K562 (cell line): ENCODE results near the gene ZBTB43. TPM values are rescaled to one million over a fixed set of nuclear protein-coding genes. Genes with fewer than 3 reads are reported as not detected.

Experiments
- ATAC-seq: fragments of 200-7000 bp; cut with Tn5 transposase; 3 replicates; pipeline ENCODE4 v1.9.1; 2020; ENCODE audit warnings: moderate library complexity
- BruUV-seq: library from RNA; stranded (reverse); fragments of 400-500 nt; replicated peaks from 2 replicates; lab custom pipeline; 2021; lab: Mats Ljungman, UMichigan
- CTCF ChIA-PET: fragments of 300-600 bp; formaldehyde crosslinking; extraction: SDS; loops from one replicate; lab custom pipeline; 2021; ENCODE audit warnings: low intra/inter-chr PET ratio; lab: Yijun Ruan, JAX
- POLR2A ChIA-PET: fragments of 300-600, 350-650 bp; sonication (Branson Sonifier 250); formaldehyde crosslinking; extraction: SDS; loops from one replicate; lab custom pipeline; 2021; ENCODE audit warnings: antibody characterized with exemption, inconsistent platforms; lab: Yijun Ruan, JAX
- DNase-seq, 4 experiments: peaks; one replicate each; pipeline versions ENCODE4 v3.0.0 to v3.0.0-alpha.2; 2011 to 2018; ENCODE audit warnings: low spot score in 3 of 4, mixed read lengths in 3 of 4; ENCODE audit errors: extremely low read depth in 1 of 4
- FAIRE-seq: peaks from 2 replicates; lab custom pipeline; 2011; peaks lifted over from hg19 to GRCh38; lab: Jason Lieb, UNC
- H2AFZ ChIP-seq: 2 replicates; pipeline ENCODE4 v1.6.0; 2011; ENCODE audit warnings: low read depth, low read length, control low read depth, inconsistent platforms
- H3K27ac ChIP-seq: fragments of 200-600 bp; 3 replicates; pipeline ENCODE4 v1.8.0; 2011; ENCODE audit warnings: low read depth, mild to moderate bottlenecking, control low read depth, inconsistent platforms, low read length, moderate library complexity, mixed read lengths; ENCODE audit errors: extremely low read depth
- H3K27me3 ChIP-seq, 2 experiments: fragments of 300-600 bp in 1 of 2; 2 replicates in 1 of 2; 3 replicates in 1 of 2; pipeline versions ENCODE4 v1.6.0 to v1.8.0; 2011; ENCODE audit warnings: inconsistent platforms in 2 of 2, low read length in 2 of 2, mild to moderate bottlenecking in 1 of 2, mixed read lengths in 1 of 2, moderate library complexity in 1 of 2; ENCODE audit not compliant: control insufficient read depth in 2 of 2, insufficient read depth in 2 of 2
- H3K36me3 ChIP-seq: fragments of 300-600 bp; 3 replicates; pipeline ENCODE4 v1.8.0; 2011; ENCODE audit warnings: mild to moderate bottlenecking, low read length, inconsistent platforms; ENCODE audit not compliant: control insufficient read depth, insufficient read depth
- H3K4me1 ChIP-seq, 2 experiments: fragments of 200-600 bp in 1 of 2; replicated peaks in 1 of 2; 2 replicates in 1 of 2; 3 replicates in 1 of 2; pipeline versions ENCODE4 v1.5.1 to v1.8.0; 2011; ENCODE audit warnings: inconsistent platforms in 2 of 2, low read length in 2 of 2, mild to moderate bottlenecking in 1 of 2, mixed read lengths in 1 of 2, moderate library complexity in 1 of 2; ENCODE audit not compliant: control insufficient read depth in 2 of 2, insufficient read depth in 2 of 2
- H3K4me2 ChIP-seq: 2 replicates; pipeline ENCODE4 v1.6.1; 2011; ENCODE audit warnings: low read length, control low read depth, inconsistent platforms, mixed read lengths; ENCODE audit not compliant: insufficient read depth
- H3K4me3 ChIP-seq: fragments of 200-600 bp; sonication (generic), shearing (Covaris generic); 2 replicates; pipeline ENCODE4 v1.5.1; 2016; ENCODE audit warnings: control low read depth, inconsistent platforms
- H3K79me2 ChIP-seq: fragments of 200-600 bp; 3 replicates; pipeline ENCODE4 v1.8.0; 2011; ENCODE audit warnings: low read length, inconsistent platforms; ENCODE audit not compliant: control insufficient read depth, insufficient read depth
- H3K9ac ChIP-seq, 2 experiments: 2 replicates each; pipeline versions ENCODE4 v1.6.0 to v1.6.1; 2011; ENCODE audit warnings: low read depth in 2 of 2, low read length in 2 of 2, control low read depth in 1 of 2, inconsistent platforms in 1 of 2, mild to moderate bottlenecking in 1 of 2, mixed read lengths in 1 of 2; ENCODE audit not compliant: insufficient read depth in 1 of 2
- H3K9me1 ChIP-seq: one replicate; pipeline ENCODE4 v1.6.0; 2011; ENCODE audit warnings: inconsistent platforms, mild to moderate bottlenecking, low read length, moderate library complexity; ENCODE audit not compliant: control insufficient read depth, insufficient read depth
- H3K9me3 ChIP-seq: replicated peaks from 2 replicates; pipeline ENCODE4 v1.5.1; 2011; ENCODE audit warnings: low read depth, low read length, inconsistent platforms; ENCODE audit not compliant: control insufficient read depth, insufficient read depth
- H4K20me1 ChIP-seq: replicated peaks from 2 replicates; pipeline ENCODE4 v1.6.1; 2011; ENCODE audit warnings: low read length, inconsistent platforms, mixed read lengths; ENCODE audit not compliant: control insufficient read depth, insufficient read depth
- KLF16 ChIP-seq: IDR thresholded peaks from 2 replicates; pipeline ENCODE4 v1.6.1; 2016; ENCODE audit warnings: antibody characterized with exemption
- RCOR1 ChIP-seq, 2 experiments: IDR thresholded peaks; 2 replicates each; pipeline ENCODE4 v1.6.1; 2012; ENCODE audit warnings: low read depth in 2 of 2, low read length in 2 of 2, borderline replicate concordance in 1 of 2, improper control_type of control experiment in 1 of 2
- TCF7L2 ChIP-seq: fragments of 150-350 bp; IDR thresholded peaks from 2 replicates; pipeline ENCODE4 v1.6.1; 2016; ENCODE audit warnings: low read depth, mild to moderate bottlenecking, low read length, moderate library complexity
- WGBS: fragments of 100-300 bp; shearing (Covaris generic); methylation state at CpG from one replicate; pipeline ENCODE4 v1.1.6; 2016; ENCODE audit warnings: low coverage, mixed read lengths; ENCODE audit not compliant: insufficient coverage; ENCODE audit errors: missing lambda C conversion rate; 5-methylcytosine and 5-hydroxymethylcytosine counted together
- in situ Hi-C: fragments of 300-500 bp; cut with MboI; formaldehyde crosslinking; loops from 4 replicates; pipeline ENCODE4 v1.15.0; 2018; ENCODE audit warnings: inconsistent platforms, mixed read lengths
- intact Hi-C: fragments of 100-400 bp; cut with micrococcal nuclease; formaldehyde crosslinking; loops from 2 replicates; pipeline ENCODE4 v1.14.2; 2022
- polyA plus RNA-seq, 8 experiments: library from polyadenylated mRNA; depleted of rRNA in 4 of 8; stranded (reverse) in 5 of 8; unstranded in 3 of 8; fragments of >200 nt; fragmentation: Nextera tagmentation in 2 of 8; fragmentation: Illumina TruSeq in 1 of 8; extraction: Ambion mirVana in 2 of 8; extraction: Trizol in 1 of 8; gene quantifications; 2 replicates each; pipeline versions ENCODE4 v1.2.1 to v1.2.3, GENCODE V29; 2011 to 2014; ENCODE audit warnings: inconsistent platforms in 1 of 8, missing spikeins in 1 of 8
- total RNA-seq, 7 experiments: library from RNA; depleted of rRNA in 6 of 7; stranded (reverse); fragments of >200 nt in 6 of 7; fragmentation: Illumina TruSeq in 2 of 7; extraction: Trizol in 2 of 7; gene quantifications; 2 replicates each; pipeline versions ENCODE4 v1.2.1 to v1.2.3, GENCODE V29; 2011 to 2021; ENCODE audit warnings: low replicate concordance in 1 of 7
- TF ChIP-seq, protein P1 (sequence below): sonication (generic); formaldehyde crosslinking; IDR thresholded peaks from 2 replicates; pipeline ENCODE4 v1.8.1; 2022; ENCODE audit warnings: missing genetic modification reagents
- TF ChIP-seq, protein P2 (sequence below), 2 experiments: fragments of 450-650 bp; formaldehyde crosslinking in 1 of 2; IDR thresholded peaks; 2 replicates each; pipeline versions ENCODE4 v1.4.0 to v1.6.1; 2014 to 2020; ENCODE audit warnings: mild to moderate bottlenecking in 2 of 2, borderline replicate concordance in 1 of 2, low read depth in 1 of 2
- TF ChIP-seq, protein P3 (sequence below), 3 experiments: fragments of 200-800 bp in 1 of 3; fragments of 250-450 bp in 1 of 3; fragments of 450-650 bp in 1 of 3; sonication (Bioruptor Pico) in 1 of 3; sonication (Bioruptor generic) in 1 of 3; formaldehyde crosslinking in 1 of 3; IDR thresholded peaks; 2 replicates each; pipeline versions ENCODE4 v1.6.1 to v1.8.0; 2016 to 2022; ENCODE audit warnings: mild to moderate bottlenecking in 2 of 3, missing genetic modification characterization in 2 of 3, missing compliant biosample characterization in 1 of 3, moderate library complexity in 1 of 3

Gene ZBTB43
- total and polyA plus RNA-seq, 9 of the 15 experiments (the other 6 are each of a cell fraction or from before 2014, with no cell fraction given): 3.9 to 17.2 (median 9.1) TPM

DNA sequence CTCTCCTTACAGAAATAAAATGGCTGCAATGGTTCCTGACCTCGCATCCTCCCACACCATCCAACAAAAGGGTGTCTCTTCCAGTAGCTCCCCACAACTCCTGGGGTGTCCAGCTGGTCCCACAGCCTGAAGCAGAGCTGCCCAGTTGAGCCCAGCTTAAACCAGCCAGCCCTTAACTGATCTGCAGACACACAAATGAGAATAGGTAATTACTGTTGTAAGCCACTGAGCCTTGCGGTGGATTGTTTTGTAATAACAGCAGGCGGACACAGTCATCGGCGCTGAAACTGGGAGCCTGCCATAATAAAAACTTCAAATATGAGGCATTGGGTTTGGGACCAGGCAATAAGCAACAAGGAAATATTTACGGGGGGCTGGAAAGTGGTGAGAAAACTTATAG is 10.4 kb upstream of the ZBTB43 start:
- Histone ChIP-seq H2AFZ (no peak overlapping the region), H4K20me1 (no peaks in the 10 kb centered on the region), H3K9ac (no peak overlapping the region), H3K9me1 (no peaks in the 10 kb centered on the region), H3K36me3 (no peaks in the 10 kb centered on the region), H3K4me1 (no peaks in the 10 kb centered on the region), H3K27ac (no peak overlapping the region), H3K27me3 (peaks cover 37 to 48% of the 10 kb centered on the region in 2 experiments; a peak in 4 of 5 replicates), H3K4me2 (no peak overlapping the region), H3K9me3 (no peaks in the 10 kb centered on the region), H3K4me3 (no peak overlapping the region), H3K79me2 (no peaks in the 10 kb centered on the region)
- 12% methylated on average over 6 of the region's 6 CpGs for WGBS
- BruUV-seq: no TSS peak
- intact Hi-C loops (no loop called here), in situ Hi-C loops (no loop called here)
- ATAC-seq: no peak
- CTCF ChIA-PET: no interaction called here
- no peak for DNase-seq
- POLR2A ChIA-PET: no interaction called here
- no peak for FAIRE-seq
- TF ChIP-seq KLF16 (peak; percentile 76; the same call in 1 of the 2 replicates), RCOR1 (IDR thresholded peaks at IDR 0.05; ENCODE audit: borderline replicate concordance in 1 of 2, low read depth in 2 of 2, low read length in 2 of 2) (no peak), TCF7L2 (no peak)
- TF ChIP-seq, protein P1, sequence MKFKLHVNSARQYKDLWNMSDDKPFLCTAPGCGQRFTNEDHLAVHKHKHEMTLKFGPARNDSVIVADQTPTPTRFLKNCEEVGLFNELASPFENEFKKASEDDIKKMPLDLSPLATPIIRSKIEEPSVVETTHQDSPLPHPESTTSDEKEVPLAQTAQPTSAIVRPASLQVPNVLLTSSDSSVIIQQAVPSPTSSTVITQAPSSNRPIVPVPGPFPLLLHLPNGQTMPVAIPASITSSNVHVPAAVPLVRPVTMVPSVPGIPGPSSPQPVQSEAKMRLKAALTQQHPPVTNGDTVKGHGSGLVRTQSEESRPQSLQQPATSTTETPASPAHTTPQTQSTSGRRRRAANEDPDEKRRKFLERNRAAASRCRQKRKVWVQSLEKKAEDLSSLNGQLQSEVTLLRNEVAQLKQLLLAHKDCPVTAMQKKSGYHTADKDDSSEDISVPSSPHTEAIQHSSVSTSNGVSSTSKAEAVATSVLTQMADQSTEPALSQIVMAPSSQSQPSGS (CRISPR knock-in tag): no peak
- TF ChIP-seq, protein P2, sequence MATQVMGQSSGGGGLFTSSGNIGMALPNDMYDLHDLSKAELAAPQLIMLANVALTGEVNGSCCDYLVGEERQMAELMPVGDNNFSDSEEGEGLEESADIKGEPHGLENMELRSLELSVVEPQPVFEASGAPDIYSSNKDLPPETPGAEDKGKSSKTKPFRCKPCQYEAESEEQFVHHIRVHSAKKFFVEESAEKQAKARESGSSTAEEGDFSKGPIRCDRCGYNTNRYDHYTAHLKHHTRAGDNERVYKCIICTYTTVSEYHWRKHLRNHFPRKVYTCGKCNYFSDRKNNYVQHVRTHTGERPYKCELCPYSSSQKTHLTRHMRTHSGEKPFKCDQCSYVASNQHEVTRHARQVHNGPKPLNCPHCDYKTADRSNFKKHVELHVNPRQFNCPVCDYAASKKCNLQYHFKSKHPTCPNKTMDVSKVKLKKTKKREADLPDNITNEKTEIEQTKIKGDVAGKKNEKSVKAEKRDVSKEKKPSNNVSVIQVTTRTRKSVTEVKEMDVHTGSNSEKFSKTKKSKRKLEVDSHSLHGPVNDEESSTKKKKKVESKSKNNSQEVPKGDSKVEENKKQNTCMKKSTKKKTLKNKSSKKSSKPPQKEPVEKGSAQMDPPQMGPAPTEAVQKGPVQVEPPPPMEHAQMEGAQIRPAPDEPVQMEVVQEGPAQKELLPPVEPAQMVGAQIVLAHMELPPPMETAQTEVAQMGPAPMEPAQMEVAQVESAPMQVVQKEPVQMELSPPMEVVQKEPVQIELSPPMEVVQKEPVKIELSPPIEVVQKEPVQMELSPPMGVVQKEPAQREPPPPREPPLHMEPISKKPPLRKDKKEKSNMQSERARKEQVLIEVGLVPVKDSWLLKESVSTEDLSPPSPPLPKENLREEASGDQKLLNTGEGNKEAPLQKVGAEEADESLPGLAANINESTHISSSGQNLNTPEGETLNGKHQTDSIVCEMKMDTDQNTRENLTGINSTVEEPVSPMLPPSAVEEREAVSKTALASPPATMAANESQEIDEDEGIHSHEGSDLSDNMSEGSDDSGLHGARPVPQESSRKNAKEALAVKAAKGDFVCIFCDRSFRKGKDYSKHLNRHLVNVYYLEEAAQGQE (IDR thresholded peaks at IDR 0.05; ENCODE audit: borderline replicate concordance): peak; percentile 87
- TF ChIP-seq, protein P2 (CRISPR knock-in tag; IDR thresholded peaks at IDR 0.05; ENCODE audit: low read depth): no peak
- TF ChIP-seq, protein P3, sequence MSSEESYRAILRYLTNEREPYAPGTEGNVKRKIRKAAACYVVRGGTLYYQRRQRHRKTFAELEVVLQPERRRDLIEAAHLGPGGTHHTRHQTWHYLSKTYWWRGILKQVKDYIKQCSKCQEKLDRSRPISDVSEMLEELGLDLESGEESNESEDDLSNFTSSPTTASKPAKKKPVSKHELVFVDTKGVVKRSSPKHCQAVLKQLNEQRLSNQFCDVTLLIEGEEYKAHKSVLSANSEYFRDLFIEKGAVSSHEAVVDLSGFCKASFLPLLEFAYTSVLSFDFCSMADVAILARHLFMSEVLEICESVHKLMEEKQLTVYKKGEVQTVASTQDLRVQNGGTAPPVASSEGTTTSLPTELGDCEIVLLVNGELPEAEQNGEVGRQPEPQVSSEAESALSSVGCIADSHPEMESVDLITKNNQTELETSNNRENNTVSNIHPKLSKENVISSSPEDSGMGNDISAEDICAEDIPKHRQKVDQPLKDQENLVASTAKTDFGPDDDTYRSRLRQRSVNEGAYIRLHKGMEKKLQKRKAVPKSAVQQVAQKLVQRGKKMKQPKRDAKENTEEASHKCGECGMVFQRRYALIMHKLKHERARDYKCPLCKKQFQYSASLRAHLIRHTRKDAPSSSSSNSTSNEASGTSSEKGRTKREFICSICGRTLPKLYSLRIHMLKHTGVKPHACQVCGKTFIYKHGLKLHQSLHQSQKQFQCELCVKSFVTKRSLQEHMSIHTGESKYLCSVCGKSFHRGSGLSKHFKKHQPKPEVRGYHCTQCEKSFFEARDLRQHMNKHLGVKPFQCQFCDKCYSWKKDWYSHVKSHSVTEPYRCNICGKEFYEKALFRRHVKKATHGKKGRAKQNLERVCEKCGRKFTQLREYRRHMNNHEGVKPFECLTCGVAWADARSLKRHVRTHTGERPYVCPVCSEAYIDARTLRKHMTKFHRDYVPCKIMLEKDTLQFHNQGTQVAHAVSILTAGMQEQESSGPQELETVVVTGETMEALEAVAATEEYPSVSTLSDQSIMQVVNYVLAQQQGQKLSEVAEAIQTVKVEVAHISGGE (CRISPR knock-in tag; IDR thresholded peaks at IDR 0.05): no peak
